ENCODE measurements around the gene KLK13.

GRCh38 chr19:51059715-51060114 lies 5.2 kb downstream of the KLK13 start:
- TF ChIP-seq POLR2A (IDR thresholded peaks at IDR 0.05), result no peak
- TF ChIP-seq POLR2AphosphoS5 (IDR thresholded peaks at IDR 0.05), result no peak
